DND-41 (cell line): ENCODE results near the gene ENHO.

Source experiments
- CTCF ChIP-seq: IDR thresholded peaks from 2 replicates; pipeline ENCODE4 v1.5.1; 2012; ENCODE audit warnings: borderline replicate concordance, low read length, moderate library complexity, mild to moderate bottlenecking; ENCODE audit not compliant: poor library complexity, severe bottlenecking; ENCODE audit errors: extremely low read depth
- EZH2 ChIP-seq: IDR thresholded peaks from 3 replicates; pipeline ENCODE4 v1.6.1; 2012; ENCODE audit warnings: borderline replicate concordance, low read depth, mild to moderate bottlenecking, moderate library complexity, low read length, inconsistent platforms; ENCODE audit not compliant: severe bottlenecking

- TF ChIP-seq CTCF (no peak), EZH2 (no peak)
Measured at GRCh38 chr9:34503406-34503805, 19.4 kb downstream of the ENHO start.
